Measurements from ENCODE around the gene IL33.

IL33 gene

DNA sequence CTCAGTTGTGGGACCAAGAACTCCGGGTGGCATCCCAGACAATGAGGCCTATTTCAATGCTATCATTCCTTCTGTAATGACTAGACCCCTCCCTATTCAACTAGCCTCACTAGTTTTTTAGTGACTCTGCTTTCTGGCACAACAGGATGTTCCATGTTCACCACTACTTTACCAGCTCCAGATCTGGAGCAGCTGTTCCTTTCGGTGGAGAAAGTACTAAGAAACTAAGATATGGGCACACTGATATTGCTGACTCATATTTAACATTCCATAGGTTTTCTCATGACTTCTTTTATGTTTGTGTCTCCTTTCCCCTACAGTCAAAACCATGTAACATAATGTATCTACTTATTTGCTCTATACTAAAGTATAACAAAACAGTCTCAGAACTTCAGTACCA, 24.1 kb downstream of the IL33 start:
- no peak for DNase-seq (ENCODE audit: extremely low spot score)
- POLR2A ChIA-PET = no interaction called here
- TF ChIP-seq HDGF (IDR thresholded peaks at IDR 0.05; ENCODE audit: borderline replicate concordance) (no peak), FOXM1 (IDR thresholded peaks at IDR 0.05; ENCODE audit: borderline replicate concordance) (no peak), TARDBP (IDR thresholded peaks at IDR 0.05) (no peak), LEF1 (IDR thresholded peaks at IDR 0.05; ENCODE audit: borderline replicate concordance) (no peak), SP1 (IDR thresholded peaks at IDR 0.05) (no peak), BHLHE40 (IDR thresholded peaks at IDR 0.05; ENCODE audit: borderline replicate concordance) (no peak), FOXK2 (IDR thresholded peaks at IDR 0.05) (no peak), ELF4 (IDR thresholded peaks at IDR 0.05) (no peak), ARNT (IDR thresholded peaks at IDR 0.05) (no peak)
- CTCF ChIA-PET = no interaction called here

DNA sequence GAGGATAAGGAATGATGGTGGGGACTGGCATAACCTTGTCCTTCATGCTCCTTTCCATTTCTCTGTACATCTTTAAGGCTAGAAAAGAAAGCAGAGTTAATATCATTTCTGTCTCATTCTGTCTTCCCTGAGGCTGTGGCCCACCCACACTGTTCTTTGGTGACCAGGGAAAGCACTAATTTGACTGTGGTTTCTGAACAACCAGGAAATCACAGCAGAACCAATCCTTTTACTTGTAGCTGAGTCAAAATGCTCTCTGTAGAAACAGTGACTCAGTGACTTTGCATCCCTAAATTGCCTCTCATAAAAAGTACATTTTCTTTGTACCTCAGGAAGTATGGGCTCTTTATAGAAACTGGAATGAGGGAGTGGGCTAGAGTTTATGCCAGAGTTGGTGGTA, 28.1 kb downstream of the IL33 start:
- CTCF ChIA-PET = no interaction called here
- no peak for DNase-seq (ENCODE audit: extremely low spot score)
- POLR2A ChIA-PET = no interaction called here
- TF ChIP-seq ELF4 (IDR thresholded peaks at IDR 0.05) (no peak), L3MBTL2 (conservative IDR thresholded peaks at IDR 0.05) (no peak), FOXK2 (IDR thresholded peaks at IDR 0.05) (no peak), ARNT (IDR thresholded peaks at IDR 0.05) (no peak), FOXA1 (IDR thresholded peaks at IDR 0.05) (no peak), TARDBP (IDR thresholded peaks at IDR 0.05) (no peak), SUZ12 (IDR thresholded peaks at IDR 0.05) (no peak), BHLHE40 (IDR thresholded peaks at IDR 0.05; ENCODE audit: borderline replicate concordance) (no peak), CTBP1 (IDR thresholded peaks at IDR 0.05; ENCODE audit: borderline replicate concordance) (no peak), FOXM1 (IDR thresholded peaks at IDR 0.05; ENCODE audit: borderline replicate concordance) (no peak), HDGF (IDR thresholded peaks at IDR 0.05; ENCODE audit: borderline replicate concordance) (no peak), NFRKB (IDR thresholded peaks at IDR 0.05) (no peak), SP1 (IDR thresholded peaks at IDR 0.05) (no peak), ZNF384 (IDR thresholded peaks at IDR 0.05) (no peak), LEF1 (IDR thresholded peaks at IDR 0.05; ENCODE audit: borderline replicate concordance) (no peak)
- TF ChIP-seq, protein P1, sequence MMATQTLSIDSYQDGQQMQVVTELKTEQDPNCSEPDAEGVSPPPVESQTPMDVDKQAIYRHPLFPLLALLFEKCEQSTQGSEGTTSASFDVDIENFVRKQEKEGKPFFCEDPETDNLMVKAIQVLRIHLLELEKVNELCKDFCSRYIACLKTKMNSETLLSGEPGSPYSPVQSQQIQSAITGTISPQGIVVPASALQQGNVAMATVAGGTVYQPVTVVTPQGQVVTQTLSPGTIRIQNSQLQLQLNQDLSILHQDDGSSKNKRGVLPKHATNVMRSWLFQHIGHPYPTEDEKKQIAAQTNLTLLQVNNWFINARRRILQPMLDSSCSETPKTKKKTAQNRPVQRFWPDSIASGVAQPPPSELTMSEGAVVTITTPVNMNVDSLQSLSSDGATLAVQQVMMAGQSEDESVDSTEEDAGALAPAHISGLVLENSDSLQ (IDR thresholded peaks at IDR 0.05) = no peak

DNA sequence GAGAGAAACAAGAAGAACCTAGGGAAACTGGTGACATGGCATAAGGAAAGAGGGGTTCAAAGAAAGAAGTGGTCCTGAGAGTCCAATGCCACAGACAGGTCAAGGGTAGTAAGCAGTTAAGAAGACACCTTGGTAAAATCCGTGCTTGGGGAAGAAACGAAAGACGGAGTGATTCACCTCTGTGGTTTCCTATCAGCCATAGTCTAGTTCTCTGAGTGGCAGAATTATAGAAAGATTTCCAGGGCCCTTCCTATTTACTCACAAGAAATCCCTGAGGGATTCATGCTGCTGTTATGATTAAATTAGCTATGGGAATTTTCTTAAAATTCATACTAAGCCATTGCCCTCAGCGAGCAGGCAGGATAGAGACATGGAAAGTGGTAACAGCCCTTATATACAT, 31.7 kb downstream of the IL33 start:
- ChIA-PET CTCF (no interaction called here), POLR2A (no interaction called here)
- TF ChIP-seq LEF1 (IDR thresholded peaks at IDR 0.05; ENCODE audit: borderline replicate concordance) = no peak
- TF ChIP-seq ELF4 (IDR thresholded peaks at IDR 0.05) = no peak
- TF ChIP-seq ARNT (IDR thresholded peaks at IDR 0.05) = no peak
- TF ChIP-seq BHLHE40 (IDR thresholded peaks at IDR 0.05; ENCODE audit: borderline replicate concordance) = no peak
- TF ChIP-seq, protein P1 (IDR thresholded peaks at IDR 0.05) = no peak
- no peak for TF ChIP-seq NFRKB (IDR thresholded peaks at IDR 0.05)
- no peak for TF ChIP-seq L3MBTL2 (conservative IDR thresholded peaks at IDR 0.05)
- TF ChIP-seq FOXM1 (IDR thresholded peaks at IDR 0.05; ENCODE audit: borderline replicate concordance) = no peak
- TF ChIP-seq ZNF384 (IDR thresholded peaks at IDR 0.05) = no peak
- DNase-seq (ENCODE audit: extremely low spot score) = no peak

DNA sequence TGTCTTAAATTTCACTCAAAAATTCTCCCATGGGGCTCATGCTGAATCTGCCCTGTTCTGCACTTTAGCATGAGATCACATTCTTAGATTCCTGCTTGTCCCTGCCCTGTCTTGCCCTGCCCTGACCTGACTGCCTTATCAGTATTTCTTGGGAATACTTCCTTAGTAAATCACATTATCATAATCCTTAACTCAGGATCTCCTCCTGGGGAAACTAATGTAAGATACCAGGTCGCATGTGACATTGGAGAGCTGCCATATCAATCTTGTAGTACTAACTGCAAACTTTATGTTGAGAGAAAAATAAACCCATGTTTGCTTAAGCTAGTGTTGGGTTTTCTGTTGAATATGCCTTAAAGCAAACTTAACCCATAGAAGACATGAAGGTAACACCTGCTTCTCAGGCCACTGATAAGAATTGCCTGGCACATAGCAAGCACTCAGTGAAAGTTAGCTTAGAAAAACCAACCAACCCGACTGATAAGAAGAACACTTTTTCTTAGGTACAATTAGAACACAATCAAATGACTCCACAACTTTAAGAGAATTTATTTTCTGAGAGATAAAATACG, 53.3 kb downstream of the IL33 start:
- ChIA-PET POLR2A (no interaction called here), CTCF (no interaction called here)
- TF ChIP-seq BHLHE40 (IDR thresholded peaks at IDR 0.05; ENCODE audit: borderline replicate concordance) (no peak), SP1 (IDR thresholded peaks at IDR 0.05) (no peak), ARNT (IDR thresholded peaks at IDR 0.05) (no peak), ELF4 (IDR thresholded peaks at IDR 0.05) (no peak), SUZ12 (IDR thresholded peaks at IDR 0.05) (no peak), FOXK2 (IDR thresholded peaks at IDR 0.05) (no peak), CTBP1 (IDR thresholded peaks at IDR 0.05; ENCODE audit: borderline replicate concordance) (no peak), FOXA1 (IDR thresholded peaks at IDR 0.05) (no peak), HDGF (IDR thresholded peaks at IDR 0.05; ENCODE audit: borderline replicate concordance) (no peak), L3MBTL2 (conservative IDR thresholded peaks at IDR 0.05) (no peak), LEF1 (IDR thresholded peaks at IDR 0.05; ENCODE audit: borderline replicate concordance) (no peak), FOXM1 (IDR thresholded peaks at IDR 0.05; ENCODE audit: borderline replicate concordance) (no peak), TARDBP (IDR thresholded peaks at IDR 0.05) (no peak), NFRKB (IDR thresholded peaks at IDR 0.05) (no peak), ZNF384 (IDR thresholded peaks at IDR 0.05) (no peak)
- TF ChIP-seq, protein P1 (IDR thresholded peaks at IDR 0.05) = no peak
- DNase-seq (ENCODE audit: extremely low spot score) = no peak

DNA sequence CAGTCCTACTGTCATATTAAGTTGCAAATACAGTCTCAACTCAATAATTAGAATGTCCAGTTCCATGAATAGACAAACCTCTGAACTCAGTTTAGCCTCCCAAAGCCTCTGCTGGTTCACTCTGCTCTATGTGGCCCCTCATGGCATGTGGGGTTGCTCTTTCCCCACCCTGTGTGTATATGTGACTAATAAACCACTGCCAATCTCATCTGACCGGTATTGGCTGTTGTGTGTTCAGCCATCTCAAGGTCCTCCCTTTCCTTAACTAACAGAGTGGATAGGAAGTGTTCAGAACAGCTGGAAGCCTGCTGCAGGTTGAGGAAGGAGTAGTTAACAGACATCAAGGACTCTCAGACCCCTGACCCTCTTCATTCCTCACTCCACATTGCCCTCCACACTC, 55.3 kb downstream of the IL33 start:
- ChIA-PET CTCF (no interaction called here), POLR2A (no interaction called here)
- DNase-seq (ENCODE audit: extremely low spot score) = no peak
- TF ChIP-seq CTBP1 (IDR thresholded peaks at IDR 0.05; ENCODE audit: borderline replicate concordance) (no peak), ZNF384 (IDR thresholded peaks at IDR 0.05) (no peak), BHLHE40 (IDR thresholded peaks at IDR 0.05; ENCODE audit: borderline replicate concordance) (no peak), NFRKB (IDR thresholded peaks at IDR 0.05) (no peak), TARDBP (IDR thresholded peaks at IDR 0.05) (no peak), ELF4 (IDR thresholded peaks at IDR 0.05) (no peak), HDGF (IDR thresholded peaks at IDR 0.05; ENCODE audit: borderline replicate concordance) (no peak), FOXM1 (IDR thresholded peaks at IDR 0.05; ENCODE audit: borderline replicate concordance) (no peak), SP1 (IDR thresholded peaks at IDR 0.05) (no peak), SUZ12 (IDR thresholded peaks at IDR 0.05) (no peak), FOXA1 (IDR thresholded peaks at IDR 0.05) (no peak), FOXK2 (IDR thresholded peaks at IDR 0.05) (no peak), ARNT (IDR thresholded peaks at IDR 0.05) (no peak), LEF1 (IDR thresholded peaks at IDR 0.05; ENCODE audit: borderline replicate concordance) (no peak), L3MBTL2 (conservative IDR thresholded peaks at IDR 0.05) (no peak)
- TF ChIP-seq, protein P1 (IDR thresholded peaks at IDR 0.05) = no peak

Measured in HEK293T (cell line).